Memory B cell (primary cell): ENCODE data around the gene OR51E2.

ENCODE experiments used
- ATAC-seq: fragments of 150-1000 bp; cut with Tn5 transposase; 2 replicates; pipeline ENCODE4 v1.10.0; 2021; ENCODE audit warnings: low read depth, mild to moderate bottlenecking, moderate library complexity
- DNase-seq, 2 donors: peaks; one replicate each; pipeline ENCODE4 v3.0.0; 2022; ENCODE audit warnings: low spot score in 2 of 2
- H3K27ac Mint-ChIP-seq: one replicate; pipeline ENCODE4 v1.8.0; 2022; ENCODE audit warnings: mild to moderate bottlenecking, moderate library complexity, mixed read lengths
- H3K27me3 Mint-ChIP-seq: one replicate; pipeline ENCODE4 v1.8.0; 2022; ENCODE audit warnings: mixed read lengths
- H3K36me3 Mint-ChIP-seq: one replicate; pipeline ENCODE4 v1.8.0; 2022; ENCODE audit warnings: mild to moderate bottlenecking, mixed read lengths
- H3K4me1 Mint-ChIP-seq: one replicate; pipeline ENCODE4 v1.8.0; 2022; ENCODE audit warnings: mixed read lengths
- H3K4me3 Mint-ChIP-seq: one replicate; pipeline ENCODE4 v1.8.0; 2022; ENCODE audit warnings: mild to moderate bottlenecking, moderate library complexity, mixed read lengths
- H3K9me3 Mint-ChIP-seq: one replicate; pipeline ENCODE4 v1.8.0; 2022; ENCODE audit warnings: mixed read lengths

The OR51E2 gene

GRCh38 chr11:4682623-4683419 lies 14.8 kb downstream of the OR51E2 start:
- Mint-ChIP-seq H3K4me3 (no peak overlapping the region), H3K9me3 (no peaks in the 10 kb centered on the region), H3K27me3 (peaks cover 2% of the 10 kb centered on the region), H3K36me3 (no peaks in the 10 kb centered on the region), H3K27ac (no peak overlapping the region), H3K4me1 (no peaks in the 10 kb centered on the region)
- no peak for DNase-seq
- no peak for ATAC-seq

- DNase-seq (no peak), ATAC-seq (no peak)
- Mint-ChIP-seq H3K9me3 (no peaks in the 10 kb centered on the region), H3K27ac (no peak overlapping the region), H3K36me3 (no peaks in the 10 kb centered on the region), H3K27me3 (peaks cover 4% of the 10 kb centered on the region), H3K4me1 (no peaks in the 10 kb centered on the region), H3K4me3 (no peak overlapping the region)
These were observed 17.3 kb downstream of the OR51E2 start for GRCh38 chr11:4680341-4680740.

GRCh38 chr11:4677948-4678347 lies 19.7 kb downstream of the OR51E2 start:
- Mint-ChIP-seq H3K27me3 (peaks cover 5% of the 10 kb centered on the region), H3K36me3 (no peaks in the 10 kb centered on the region), H3K4me3 (no peak overlapping the region), H3K27ac (no peak overlapping the region), H3K4me1 (no peaks in the 10 kb centered on the region), H3K9me3 (no peaks in the 10 kb centered on the region)
- ATAC-seq (no peak), DNase-seq (no peak)

- H3K9me3 Mint-ChIP-seq, result no peaks in the 10 kb centered on the region
- no peak overlapping the region for H3K27ac Mint-ChIP-seq
- no peaks in the 10 kb centered on the region for H3K36me3 Mint-ChIP-seq
- no peak for ATAC-seq
- H3K4me3 Mint-ChIP-seq, result no peak overlapping the region
- peaks cover 7% of the 10 kb centered on the region for H3K27me3 Mint-ChIP-seq
- H3K4me1 Mint-ChIP-seq, result no peaks in the 10 kb centered on the region
- no peak for DNase-seq
These were observed 23.9 kb downstream of the OR51E2 start for GRCh38 chr11:4673781-4674180.

- no peak for DNase-seq
- Mint-ChIP-seq H3K36me3 (no peaks in the 10 kb centered on the region), H3K4me3 (no peak overlapping the region), H3K27ac (no peak overlapping the region), H3K9me3 (no peaks in the 10 kb centered on the region), H3K27me3 (peaks cover 7% of the 10 kb centered on the region), H3K4me1 (no peaks in the 10 kb centered on the region)
- ATAC-seq, result no peak
These were observed 25.2 kb downstream of the OR51E2 start for GRCh38 chr11:4672470-4672869.

- ATAC-seq, result no peak
- H3K27me3 Mint-ChIP-seq, result peaks cover 7% of the 10 kb centered on the region
- no peaks in the 10 kb centered on the region for H3K36me3 Mint-ChIP-seq
- no peak overlapping the region for H3K4me3 Mint-ChIP-seq
- no peaks in the 10 kb centered on the region for H3K9me3 Mint-ChIP-seq
- no peak for DNase-seq
- H3K27ac Mint-ChIP-seq, result no peak overlapping the region
- no peaks in the 10 kb centered on the region for H3K4me1 Mint-ChIP-seq
These were observed 25.9 kb downstream of the OR51E2 start for GRCh38 chr11:4671741-4672140.

- DNase-seq, result no peak
- ATAC-seq, result no peak
- H3K4me1 Mint-ChIP-seq, result no peaks in the 10 kb centered on the region
- no peak overlapping the region for H3K27ac Mint-ChIP-seq
- H3K36me3 Mint-ChIP-seq, result no peaks in the 10 kb centered on the region
- no peak overlapping the region for H3K4me3 Mint-ChIP-seq
- peaks cover 10% of the 10 kb centered on the region for H3K27me3 Mint-ChIP-seq
- H3K9me3 Mint-ChIP-seq, result peaks cover 2% of the 10 kb centered on the region
These were observed 32.2 kb downstream of the OR51E2 start for GRCh38 chr11:4665424-4665823.

- Mint-ChIP-seq H3K36me3 (no peaks in the 10 kb centered on the region), H3K27me3 (peaks cover 9% of the 10 kb centered on the region), H3K4me3 (no peak overlapping the region), H3K4me1 (no peaks in the 10 kb centered on the region), H3K9me3 (peaks cover 2% of the 10 kb centered on the region), H3K27ac (no peak overlapping the region)
- ATAC-seq (no peak), DNase-seq (no peak)
These were observed 32.9 kb downstream of the OR51E2 start for GRCh38 chr11:4664786-4665185.

- H3K4me3 Mint-ChIP-seq, result no peak overlapping the region
- peaks cover 9% of the 10 kb centered on the region for H3K27me3 Mint-ChIP-seq
- H3K27ac Mint-ChIP-seq, result no peak overlapping the region
- peaks cover 2% of the 10 kb centered on the region for H3K9me3 Mint-ChIP-seq
- ATAC-seq, result no peak
- no peaks in the 10 kb centered on the region for H3K36me3 Mint-ChIP-seq
- H3K4me1 Mint-ChIP-seq, result no peaks in the 10 kb centered on the region
- no peak for DNase-seq
These were observed 33.5 kb downstream of the OR51E2 start for GRCh38 chr11:4664183-4664582.

GRCh38 chr11:4662876-4663275 lies 34.8 kb downstream of the OR51E2 start:
- DNase-seq, result no peak
- Mint-ChIP-seq H3K4me3 (no peak overlapping the region), H3K27me3 (peaks cover 9% of the 10 kb centered on the region), H3K27ac (no peak overlapping the region), H3K9me3 (peaks cover 2% of the 10 kb centered on the region), H3K4me1 (no peaks in the 10 kb centered on the region), H3K36me3 (no peaks in the 10 kb centered on the region)
- ATAC-seq, result no peak

- DNase-seq (no peak), ATAC-seq (no peak)
- Mint-ChIP-seq H3K27me3 (peaks cover 9% of the 10 kb centered on the region), H3K4me1 (no peaks in the 10 kb centered on the region), H3K36me3 (no peaks in the 10 kb centered on the region), H3K27ac (no peak overlapping the region), H3K9me3 (peaks cover 2% of the 10 kb centered on the region), H3K4me3 (no peak overlapping the region)
These were observed 38.8 kb downstream of the OR51E2 start for GRCh38 chr11:4658629-4659445.

GRCh38 chr11:4654635-4655369 lies 42.9 kb downstream of the OR51E2 start:
- Mint-ChIP-seq H3K36me3 (no peaks in the 10 kb centered on the region), H3K4me3 (no peak overlapping the region), H3K4me1 (no peaks in the 10 kb centered on the region), H3K9me3 (peaks cover 3% of the 10 kb centered on the region), H3K27me3 (peaks cover 9% of the 10 kb centered on the region), H3K27ac (no peak overlapping the region)
- no peak for DNase-seq
- no peak for ATAC-seq

- DNase-seq (no peak), ATAC-seq (no peak)
- no peaks in the 10 kb centered on the region for H3K9me3 Mint-ChIP-seq
- H3K36me3 Mint-ChIP-seq, result no peaks in the 10 kb centered on the region
- no peaks in the 10 kb centered on the region for H3K4me1 Mint-ChIP-seq
- no peak overlapping the region for H3K4me3 Mint-ChIP-seq
- H3K27me3 Mint-ChIP-seq, result peaks cover 15% of the 10 kb centered on the region
- H3K27ac Mint-ChIP-seq, result no peak overlapping the region
These were observed 49.9 kb downstream of the OR51E2 start for GRCh38 chr11:4647766-4648165.

GRCh38 chr11:4645974-4646373 lies 51.7 kb downstream of the OR51E2 start:
- ATAC-seq (no peak), DNase-seq (no peak)
- H3K27me3 Mint-ChIP-seq, result peaks cover 24% of the 10 kb centered on the region
- H3K36me3 Mint-ChIP-seq, result no peaks in the 10 kb centered on the region
- no peaks in the 10 kb centered on the region for H3K9me3 Mint-ChIP-seq
- H3K4me1 Mint-ChIP-seq, result no peaks in the 10 kb centered on the region
- no peak overlapping the region for H3K27ac Mint-ChIP-seq
- H3K4me3 Mint-ChIP-seq, result no peak overlapping the region
